Measurements from ENCODE around the gene LSM7.

LSM7 gene

GRCh38 chr19:2328401-2329148 lies at the start of gene LSM7, which contains the start of gene SPPL2B:
Gene LSM7, minus strand, starts transcription at chr19:2328586. Its CDS starts 20 bp downstream, at chr19:2328566.
Gene SPPL2B, plus strand, starts transcription at chr19:2328684. Its CDS starts 26 bp downstream, at chr19:2328710.
- peak within 1 kb of the TSS; percentile 82 for H3K4me3 ChIP-seq (ENCODE audit: low read length)
- no peak for TF ChIP-seq ZNF274 (IDR thresholded peaks at IDR 0.05; ENCODE audit: low read depth, low read length)

DNA sequence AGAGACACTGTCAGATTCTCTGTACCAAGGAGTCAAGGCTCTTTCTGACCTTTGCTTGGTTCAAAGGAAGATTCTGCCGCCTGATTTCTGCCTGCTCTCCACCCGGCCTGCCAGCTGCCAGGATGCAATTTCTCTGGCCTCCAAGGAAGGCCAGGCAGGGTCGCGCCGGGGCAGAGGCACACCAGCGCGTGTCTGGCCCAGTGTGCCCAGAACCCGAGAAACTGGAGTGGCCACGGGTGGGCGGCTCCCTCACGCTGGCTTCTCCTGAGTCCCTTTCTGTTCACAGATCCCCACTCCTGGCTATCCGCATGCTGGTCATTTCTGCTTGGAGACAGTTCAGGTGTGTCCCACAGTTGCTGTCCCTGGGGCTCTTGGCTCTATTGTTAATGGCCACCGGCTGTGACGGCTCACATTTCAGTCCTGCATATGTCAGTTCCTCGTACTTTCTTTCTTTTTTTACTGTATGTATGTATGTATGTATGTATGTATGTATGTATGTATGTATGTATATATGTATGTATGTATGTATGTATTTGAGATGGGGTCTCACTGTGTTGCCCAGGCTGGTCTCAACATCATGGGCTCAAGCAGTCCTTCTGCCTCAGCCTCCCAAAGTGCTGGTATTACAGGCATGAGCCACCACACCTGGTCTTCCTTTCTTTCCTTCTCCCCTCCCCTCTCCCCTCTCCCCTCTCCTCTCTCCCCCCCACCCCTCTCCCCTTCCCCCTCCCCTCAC lies 48.6 kb upstream of the LSM7 start:
- no peak overlapping the region for H3K4me3 ChIP-seq (ENCODE audit: low read length)
- TF ChIP-seq ZNF274 (IDR thresholded peaks at IDR 0.05; ENCODE audit: low read depth, low read length): no peak

GRCh38 chr19:2375353-2376121 lies 47.2 kb upstream of the LSM7 start:
- no peak for TF ChIP-seq ZNF274 (IDR thresholded peaks at IDR 0.05; ENCODE audit: low read depth, low read length)
- H3K4me3 ChIP-seq (ENCODE audit: low read length): no peak overlapping the region

- H3K4me3 ChIP-seq (ENCODE audit: low read length): no peak overlapping the region
- TF ChIP-seq ZNF274 (IDR thresholded peaks at IDR 0.05; ENCODE audit: low read depth, low read length): no peak
Observed at GRCh38 chr19:2374808-2375207, 46.4 kb upstream of the LSM7 start.

DNA sequence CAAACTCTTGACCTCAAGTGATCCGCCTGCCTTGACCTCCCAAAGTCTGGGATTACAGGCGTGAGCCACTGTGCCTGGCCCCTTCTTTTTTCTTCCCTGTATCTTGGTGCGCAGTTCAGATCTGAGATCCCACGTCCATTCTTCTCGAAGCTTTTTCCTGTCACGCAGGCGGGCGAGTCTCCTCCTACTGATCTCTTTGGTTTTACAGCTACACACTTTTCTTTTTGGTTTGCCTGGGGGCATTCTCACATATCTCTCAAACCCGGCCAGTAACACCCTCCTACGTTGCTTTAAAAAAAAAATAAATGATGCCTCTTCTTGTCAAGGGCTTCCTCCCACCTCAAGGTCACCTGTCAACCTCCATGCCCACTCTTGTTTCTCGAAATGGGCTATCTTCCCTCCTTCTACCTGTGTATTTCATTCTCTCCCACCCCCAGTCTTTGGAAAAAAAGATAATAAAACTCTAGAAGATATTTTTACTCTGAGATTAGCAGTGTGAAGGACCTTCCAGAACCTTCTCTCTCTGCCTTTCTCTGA lies 43.8 kb upstream of the LSM7 start:
- TF ChIP-seq ZNF274 (IDR thresholded peaks at IDR 0.05; ENCODE audit: low read depth, low read length): no peak
- H3K4me3 ChIP-seq (ENCODE audit: low read length): no peak overlapping the region

DNA sequence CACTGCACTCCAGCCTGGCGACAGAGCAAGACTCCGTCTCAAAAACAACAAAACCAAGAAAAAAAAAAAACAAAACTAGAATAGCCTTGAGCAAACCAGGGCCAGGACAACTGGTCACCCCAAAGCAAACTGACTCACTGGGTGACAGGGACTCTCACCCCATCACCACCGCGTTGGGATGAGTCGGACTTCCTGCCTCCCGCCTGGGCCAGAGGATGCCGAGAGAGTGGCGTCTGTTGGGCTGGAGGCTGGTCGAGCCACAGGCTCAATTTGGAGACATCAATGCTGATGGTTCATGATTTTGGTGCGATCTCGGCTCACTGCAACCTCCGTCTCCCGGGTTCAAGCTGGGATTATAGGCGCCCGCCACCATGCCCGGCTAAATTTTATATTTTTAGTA lies 43.3 kb upstream of the LSM7 start:
- TF ChIP-seq ZNF274 (IDR thresholded peaks at IDR 0.05; ENCODE audit: low read depth, low read length): no peak
- H3K4me3 ChIP-seq (ENCODE audit: low read length): no peak overlapping the region

DNA sequence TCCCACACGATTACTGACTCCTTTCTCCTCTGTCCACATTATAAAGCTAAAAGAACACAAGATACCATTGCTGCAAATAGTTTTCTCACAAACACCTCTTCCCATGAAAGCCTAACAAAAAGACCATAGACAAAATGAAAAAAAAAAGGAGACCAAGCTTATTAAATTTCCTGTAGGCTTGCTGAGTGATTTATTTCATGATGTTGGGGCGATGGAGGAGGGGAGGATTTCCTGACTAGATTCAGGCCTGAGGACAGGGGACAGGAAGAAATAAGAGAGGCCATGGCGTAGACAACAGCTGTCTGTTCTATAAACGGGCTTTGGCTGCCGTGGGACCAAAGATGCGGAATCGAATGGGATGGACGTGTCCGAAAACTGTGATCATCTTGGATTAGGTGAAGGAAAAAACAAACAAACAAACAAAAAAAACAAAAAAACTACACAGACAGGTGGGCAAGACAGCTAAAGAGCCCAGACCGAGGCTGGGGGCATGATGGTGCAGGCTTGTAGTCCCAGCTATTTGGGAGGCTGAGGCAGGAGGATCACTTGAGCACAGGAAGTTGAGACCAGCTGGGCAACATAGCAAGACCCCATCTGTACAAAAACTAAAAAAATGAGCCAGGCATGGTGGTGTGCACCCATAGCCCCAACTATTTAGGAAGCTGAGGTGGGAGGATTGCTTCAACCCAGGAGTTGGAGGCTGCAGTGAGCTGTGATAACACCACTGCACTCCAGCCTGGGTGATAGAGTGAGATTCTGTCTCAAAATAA lies 37.0 kb upstream of the LSM7 start:
- no peak for TF ChIP-seq ZNF274 (IDR thresholded peaks at IDR 0.05; ENCODE audit: low read depth, low read length)
- no peak overlapping the region for H3K4me3 ChIP-seq (ENCODE audit: low read length)

GRCh38 chr19:2363419-2363818 lies 35.0 kb upstream of the LSM7 start:
- no peak for TF ChIP-seq ZNF274 (IDR thresholded peaks at IDR 0.05; ENCODE audit: low read depth, low read length)

GRCh38 chr19:2362970-2363300 lies 34.5 kb upstream of the LSM7 start:
- H3K4me3 ChIP-seq (ENCODE audit: low read length): no peak overlapping the region
- TF ChIP-seq ZNF274 (IDR thresholded peaks at IDR 0.05; ENCODE audit: low read depth, low read length): no peak

More at GRCh38 chr19:2363419-2363818, 35.0 kb upstream of the LSM7 start:
- no peak overlapping the region for H3K4me3 ChIP-seq (ENCODE audit: low read length)

DNA sequence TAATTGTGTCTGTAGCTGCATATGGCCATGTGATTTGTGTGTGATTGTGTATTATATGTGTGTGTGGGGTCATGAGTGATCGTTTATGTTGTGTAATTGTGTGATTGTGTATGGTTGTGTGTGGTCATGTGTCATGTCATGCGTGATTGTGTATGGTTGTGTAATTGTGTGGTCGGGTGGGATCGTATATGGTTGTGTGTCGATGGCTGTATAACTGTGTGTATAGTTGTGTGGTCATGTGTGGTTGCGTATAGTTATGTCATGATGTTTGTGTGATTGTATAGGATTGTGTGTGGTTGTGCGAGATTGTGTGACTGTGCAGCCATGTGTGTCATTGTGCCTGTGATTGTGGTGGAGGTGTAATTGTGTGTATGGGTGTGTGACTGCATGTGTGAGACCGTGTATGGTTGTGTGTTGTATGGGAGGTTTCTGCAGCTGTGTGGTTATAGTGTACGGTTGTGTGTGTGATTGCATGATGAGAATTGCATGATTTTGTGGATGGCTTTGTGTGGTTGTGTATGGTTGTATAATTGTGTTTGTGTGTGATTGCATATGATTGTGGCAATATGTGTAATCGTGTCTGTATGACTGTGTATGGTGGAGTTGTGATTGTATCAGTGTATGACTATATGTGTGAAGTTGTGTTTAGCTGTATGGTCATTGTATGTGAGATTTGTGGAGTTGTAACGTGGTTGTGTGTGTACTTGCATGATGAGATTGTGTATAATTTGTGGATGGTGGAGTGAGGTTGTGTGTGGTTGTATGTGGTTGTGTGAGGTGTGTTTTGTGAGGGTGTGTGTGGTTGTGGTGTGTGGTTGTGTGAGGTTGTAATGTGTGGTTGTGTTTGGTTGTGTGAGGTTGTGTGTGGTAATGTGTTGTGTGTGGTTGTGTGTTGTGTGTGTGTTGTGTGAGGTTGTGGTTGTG lies 33.9 kb upstream of the LSM7 start:
- no peak overlapping the region for H3K4me3 ChIP-seq (ENCODE audit: low read length)

GRCh38 chr19:2361246-2362045 lies 33.1 kb upstream of the LSM7 start:
- no peak overlapping the region for H3K4me3 ChIP-seq (ENCODE audit: low read length)
- no peak for TF ChIP-seq ZNF274 (IDR thresholded peaks at IDR 0.05; ENCODE audit: low read depth, low read length)

More for the DNA sequence above, 33.9 kb upstream of the LSM7 start:
- no peak for TF ChIP-seq ZNF274 (IDR thresholded peaks at IDR 0.05; ENCODE audit: low read depth, low read length)

GRCh38 chr19:2360833-2361232 lies 32.4 kb upstream of the LSM7 start:
- no peak for TF ChIP-seq ZNF274 (IDR thresholded peaks at IDR 0.05; ENCODE audit: low read depth, low read length)
- no peak overlapping the region for H3K4me3 ChIP-seq (ENCODE audit: low read length)

Data from GM08714 (cell line).